Ectodermal cell (in vitro differentiated cells): Measurements from ENCODE around the gene NT5DC1.

Source experiments
- H3K27ac ChIP-seq: 2 replicates; pipeline ENCODE4 v1.7.0; 2013; ENCODE audit warnings: mild to moderate bottlenecking, low read depth, low read length; ENCODE audit not compliant: insufficient read depth, poor library complexity, severe bottlenecking
- H3K27me3 ChIP-seq: 2 replicates; pipeline ENCODE4 v1.7.0; 2013; ENCODE audit warnings: mild to moderate bottlenecking, low read length; ENCODE audit not compliant: insufficient read depth, control insufficient read depth, poor library complexity, severe bottlenecking
- H3K36me3 ChIP-seq: one replicate; pipeline ENCODE4 v1.7.0; 2013; ENCODE audit warnings: low read length; ENCODE audit not compliant: control insufficient read depth, insufficient read depth
- H3K4me1 ChIP-seq: one replicate; pipeline ENCODE4 v1.7.0; 2013; ENCODE audit warnings: low read length; ENCODE audit not compliant: control insufficient read depth, insufficient read depth
- H3K4me3 ChIP-seq: 2 replicates; pipeline ENCODE4 v1.7.0; 2013; ENCODE audit warnings: low read depth, low read length, control low read depth; ENCODE audit not compliant: insufficient read depth
- H3K9me3 ChIP-seq: 2 replicates; pipeline ENCODE4 v1.7.0; 2013; ENCODE audit warnings: mild to moderate bottlenecking, low read length, moderate library complexity; ENCODE audit not compliant: control insufficient read depth
- WGBS, 2 experiments: methylation state at CpG; one replicate each; pipeline ENCODE4 v1.1.7; 2013; ENCODE audit warnings: missing lambda C conversion rate in 2 of 2; 5-methylcytosine and 5-hydroxymethylcytosine counted together

The NT5DC1 gene

DNA sequence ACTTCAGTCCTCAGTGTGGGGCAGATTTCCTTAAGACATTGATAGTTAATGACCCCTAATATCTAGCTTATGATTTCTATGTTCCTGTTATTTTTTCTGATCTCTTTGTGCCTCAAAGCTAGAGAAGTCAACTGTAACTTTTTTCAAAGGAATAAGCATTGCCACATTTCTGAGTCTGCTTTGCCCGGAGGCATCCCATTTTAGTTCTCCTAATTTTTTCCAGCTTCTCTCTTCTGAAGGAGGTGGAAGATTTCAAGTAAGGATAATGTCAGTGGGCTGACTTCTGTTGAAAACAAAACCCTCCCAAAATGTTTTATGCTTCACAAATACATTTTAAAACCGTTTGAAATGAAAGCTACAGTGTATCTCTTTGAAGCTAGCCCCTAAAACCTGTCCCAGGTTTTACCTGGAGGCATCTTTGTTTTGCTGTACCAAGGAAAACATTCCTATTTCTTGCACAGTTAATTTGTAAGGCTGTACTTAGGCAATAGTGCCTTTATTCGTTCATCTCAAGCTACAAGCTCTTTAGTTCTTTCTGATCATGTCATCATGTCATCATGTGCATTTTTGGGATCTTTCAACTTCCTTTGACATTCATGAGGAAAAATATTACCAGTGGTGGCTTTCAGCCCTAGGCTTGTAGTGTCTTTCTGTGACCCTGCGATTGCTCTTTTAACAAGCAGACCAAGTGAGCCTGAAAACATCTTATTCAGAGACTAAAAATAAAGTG is 107.6 kb downstream of the NT5DC1 start:
- Histone ChIP-seq H3K4me1 (no peaks in the 10 kb centered on the region), H3K36me3 (no peaks in the 10 kb centered on the region), H3K9me3 (no peaks in the 10 kb centered on the region), H3K27me3 (no peaks in the 10 kb centered on the region), H3K4me3 (no peak overlapping the region), H3K27ac (no peak overlapping the region)
- WGBS, 2 experiments = 93 to 94% methylated on average over 4 of the region's 4 CpGs

DNA sequence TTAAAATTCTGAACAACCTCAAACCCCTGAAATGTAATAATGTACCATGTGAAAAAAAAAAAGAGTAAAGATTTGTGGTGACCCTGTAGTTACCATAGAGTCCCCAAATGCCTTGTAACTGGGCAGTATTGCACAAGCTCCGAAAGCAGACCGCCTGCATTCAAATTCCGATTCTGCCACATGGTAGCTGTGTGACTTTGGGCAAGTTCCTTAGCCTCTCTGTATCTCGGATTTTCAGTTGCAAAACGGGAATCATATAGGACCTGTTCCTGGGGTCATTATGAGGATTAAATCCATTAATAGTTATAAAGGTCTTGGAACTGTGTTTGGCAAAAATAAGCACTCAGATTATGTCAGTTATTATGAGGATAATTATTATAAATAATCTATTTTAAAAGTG is 109.7 kb downstream of the NT5DC1 start:
- H3K36me3 ChIP-seq = no peaks in the 10 kb centered on the region
- WGBS, 2 experiments = 96 to 98% methylated on average over 5 of the region's 5 CpGs
- no peak overlapping the region for H3K27ac ChIP-seq
- no peaks in the 10 kb centered on the region for H3K9me3 ChIP-seq
- H3K4me3 ChIP-seq = no peak overlapping the region
- H3K4me1 ChIP-seq = no peaks in the 10 kb centered on the region
- H3K27me3 ChIP-seq = no peaks in the 10 kb centered on the region

DNA sequence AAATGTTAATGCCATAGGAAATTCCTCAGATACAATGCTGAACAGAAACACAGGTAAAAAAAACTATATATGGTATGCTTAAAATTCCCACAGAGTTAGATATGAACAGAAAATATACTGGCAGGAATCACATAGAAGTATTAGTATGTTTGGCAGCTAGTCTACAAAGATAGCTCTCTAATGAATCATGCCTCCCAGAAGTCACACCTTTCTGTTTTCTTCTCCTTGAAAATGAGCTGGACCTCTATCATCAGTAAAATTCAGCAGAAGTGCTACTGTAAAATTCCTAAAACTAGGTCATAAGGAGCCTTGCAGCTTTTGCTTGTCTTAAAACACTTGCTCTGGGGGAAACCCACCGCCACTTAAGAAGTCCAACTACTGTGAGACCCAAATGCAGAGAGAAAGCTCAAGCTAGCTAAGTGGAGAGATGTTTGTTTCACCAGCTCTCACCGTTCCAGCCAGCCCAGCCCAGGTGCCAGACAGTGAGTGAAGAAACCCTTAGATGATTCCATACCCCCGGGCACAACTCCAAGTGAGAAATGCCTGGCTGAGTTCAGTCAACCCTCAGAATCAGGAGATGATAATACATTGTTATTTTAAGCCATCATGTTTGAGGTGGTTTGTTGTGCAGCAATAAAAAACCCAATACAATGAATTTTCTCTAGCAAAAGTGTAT is 110.2 kb downstream of the NT5DC1 start:
- H3K36me3 ChIP-seq = no peaks in the 10 kb centered on the region
- H3K27me3 ChIP-seq = no peaks in the 10 kb centered on the region
- H3K9me3 ChIP-seq = no peaks in the 10 kb centered on the region
- 92 to 93% methylated on average over 3 of the region's 3 CpGs for WGBS, 2 experiments
- H3K4me3 ChIP-seq = no peak overlapping the region
- no peaks in the 10 kb centered on the region for H3K4me1 ChIP-seq
- H3K27ac ChIP-seq = no peak overlapping the region

DNA sequence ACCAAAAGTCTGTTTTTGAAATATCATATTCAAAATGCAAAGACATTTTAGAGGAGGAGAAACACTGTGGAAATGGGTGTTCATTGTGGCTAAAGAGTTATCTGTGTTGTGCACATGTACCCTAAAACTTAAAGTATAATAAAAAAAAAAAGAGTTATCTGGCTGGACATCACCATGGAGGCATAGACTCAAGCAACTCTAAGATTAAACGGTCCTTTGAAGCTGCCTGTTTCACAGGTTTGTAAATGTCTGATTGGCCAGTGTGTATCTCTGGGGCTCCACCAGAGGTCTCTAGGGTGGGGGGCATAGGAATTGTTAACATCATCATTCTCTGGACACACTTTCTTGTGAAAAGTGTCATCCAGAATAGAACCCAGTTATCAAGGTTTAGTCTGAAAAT is 114.0 kb downstream of the NT5DC1 start:
- H3K27ac ChIP-seq = no peak overlapping the region
- H3K27me3 ChIP-seq = no peaks in the 10 kb centered on the region
- H3K36me3 ChIP-seq = no peaks in the 10 kb centered on the region
- no peaks in the 10 kb centered on the region for H3K9me3 ChIP-seq
- no peak overlapping the region for H3K4me3 ChIP-seq
- 88 to 91% methylated on average over 1 of the region's 1 CpG for WGBS, 2 experiments
- no peaks in the 10 kb centered on the region for H3K4me1 ChIP-seq

DNA sequence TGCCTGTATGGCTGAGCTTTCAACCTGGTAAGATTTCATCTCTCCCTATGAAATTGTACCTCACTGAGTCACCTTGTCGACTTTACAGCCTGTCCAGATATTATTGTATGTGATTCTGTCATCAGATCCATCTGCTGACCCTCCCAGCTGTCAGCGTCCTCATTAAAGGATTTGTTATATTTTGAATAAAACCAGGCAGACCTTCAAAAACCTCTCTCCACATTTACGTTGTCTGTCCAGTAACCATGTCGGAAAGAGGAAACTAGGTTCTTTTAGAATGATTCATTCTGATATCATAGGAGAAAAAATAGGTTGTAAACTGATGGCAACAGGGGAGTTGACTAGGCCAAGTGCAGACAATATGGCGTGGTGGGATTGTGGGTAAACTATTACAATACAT is 114.8 kb downstream of the NT5DC1 start:
- Histone ChIP-seq H3K27me3 (no peaks in the 10 kb centered on the region), H3K4me3 (no peak overlapping the region), H3K4me1 (no peaks in the 10 kb centered on the region), H3K9me3 (no peaks in the 10 kb centered on the region), H3K36me3 (no peaks in the 10 kb centered on the region), H3K27ac (no peak overlapping the region)
- WGBS, 2 experiments = 91 to 95% methylated on average over 3 to 5 of the region's 5 CpGs

DNA sequence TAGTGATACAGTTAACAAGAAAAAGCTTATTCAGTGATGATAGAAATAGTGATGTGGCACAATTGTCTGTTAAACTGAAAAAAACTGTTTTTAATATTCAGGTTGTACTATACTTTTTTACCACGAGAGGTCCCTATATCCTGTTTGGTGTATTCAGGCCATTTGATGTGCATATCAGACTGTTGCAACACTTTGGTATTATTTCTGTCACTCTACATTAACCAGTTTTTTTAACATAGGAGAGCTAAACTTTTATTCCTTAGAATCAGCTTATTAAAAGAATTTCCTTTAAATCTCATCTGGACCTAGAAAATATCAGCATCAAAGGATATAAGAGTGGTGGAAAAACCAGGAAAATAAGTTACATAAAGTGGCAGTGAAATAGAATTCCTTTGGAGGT is 116.4 kb downstream of the NT5DC1 start:
- H3K4me1 ChIP-seq = no peaks in the 10 kb centered on the region
- no peaks in the 10 kb centered on the region for H3K36me3 ChIP-seq
- H3K9me3 ChIP-seq = no peaks in the 10 kb centered on the region
- no peak overlapping the region for H3K4me3 ChIP-seq
- H3K27ac ChIP-seq = no peak overlapping the region
- WGBS, 2 experiments = 56% methylated on average over 1 of the region's 1 CpG; no CpG with 5 or more reads in 1 of the 2 experiments
- no peaks in the 10 kb centered on the region for H3K27me3 ChIP-seq

DNA sequence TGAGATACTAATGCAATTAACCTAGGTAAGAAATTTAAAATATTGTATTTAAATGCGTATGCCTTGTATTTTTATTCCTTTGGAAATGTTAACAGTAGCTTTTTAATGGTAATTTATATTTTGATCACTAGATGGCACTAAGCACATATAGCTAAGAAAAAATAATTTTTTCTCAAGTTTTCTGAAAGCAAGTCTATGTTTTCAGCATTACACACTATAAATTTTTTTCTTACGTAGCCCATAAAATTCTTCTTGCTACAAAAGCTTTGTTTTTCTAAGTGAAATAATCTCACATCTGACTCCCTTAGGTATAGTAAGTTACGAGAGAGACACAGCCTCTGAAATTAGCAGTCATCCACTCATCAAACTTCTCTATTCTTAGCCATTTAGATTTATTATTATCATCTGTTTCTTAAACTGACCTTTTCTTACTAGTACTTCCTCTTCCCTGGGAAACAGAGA is 117.5 kb downstream of the NT5DC1 start:
- no peak overlapping the region for H3K27ac ChIP-seq
- H3K9me3 ChIP-seq = no peaks in the 10 kb centered on the region
- H3K27me3 ChIP-seq = no peaks in the 10 kb centered on the region
- no peak overlapping the region for H3K4me3 ChIP-seq
- 85 to 90% methylated on average over 2 of the region's 3 CpGs for WGBS, 2 experiments
- H3K36me3 ChIP-seq = no peaks in the 10 kb centered on the region
- H3K4me1 ChIP-seq = no peaks in the 10 kb centered on the region

DNA sequence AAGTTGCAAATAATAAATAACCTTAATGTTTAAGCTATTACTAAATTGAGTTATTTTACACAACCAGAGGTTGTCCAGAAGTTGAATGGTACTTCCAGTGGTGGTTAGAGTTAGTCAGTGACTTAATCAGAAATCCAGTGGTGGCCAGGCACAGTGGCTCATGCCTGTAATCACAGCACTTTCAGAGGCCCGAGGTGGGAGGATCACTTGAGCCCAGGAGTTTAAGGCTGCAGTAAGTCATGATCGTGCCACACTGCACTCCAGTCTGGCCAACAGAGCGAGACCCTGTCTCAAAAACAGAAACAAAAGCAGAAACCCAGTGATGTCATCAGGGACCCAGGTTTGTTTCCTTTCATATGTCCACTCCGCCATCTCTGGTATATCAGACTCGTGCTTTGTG is 118.2 kb downstream of the NT5DC1 start:
- no peaks in the 10 kb centered on the region for H3K4me1 ChIP-seq
- no peak overlapping the region for H3K4me3 ChIP-seq
- H3K27ac ChIP-seq = no peak overlapping the region
- H3K36me3 ChIP-seq = no peaks in the 10 kb centered on the region
- no peaks in the 10 kb centered on the region for H3K27me3 ChIP-seq
- no peaks in the 10 kb centered on the region for H3K9me3 ChIP-seq
- WGBS, 2 experiments = 91 to 93% methylated on average over 5 of the region's 5 CpGs

DNA sequence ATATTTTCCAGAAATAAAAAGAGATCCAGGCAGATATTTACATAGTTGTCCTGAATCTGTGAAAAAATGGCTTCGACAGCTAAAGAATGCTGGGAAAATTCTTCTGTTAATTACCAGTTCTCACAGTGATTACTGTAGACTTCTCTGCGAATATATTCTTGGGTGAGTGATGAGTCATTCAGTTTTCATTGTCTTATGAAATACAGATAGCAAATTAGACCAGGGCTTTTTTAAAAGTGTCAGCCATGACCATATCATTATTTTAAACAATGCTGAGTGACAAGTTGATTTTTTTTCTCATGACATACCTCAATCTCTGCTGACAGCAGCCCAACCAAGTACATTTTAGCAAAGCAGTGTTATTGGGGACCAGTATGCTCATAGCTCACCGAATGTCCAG is 120.4 kb downstream of the NT5DC1 start:
- 90 to 100% methylated on average over 2 to 3 of the region's 3 CpGs for WGBS, 2 experiments
- H3K27ac ChIP-seq = no peak overlapping the region
- H3K36me3 ChIP-seq = peaks cover 5% of the 10 kb centered on the region
- H3K9me3 ChIP-seq = no peaks in the 10 kb centered on the region
- no peaks in the 10 kb centered on the region for H3K4me1 ChIP-seq
- no peak overlapping the region for H3K4me3 ChIP-seq
- no peaks in the 10 kb centered on the region for H3K27me3 ChIP-seq

DNA sequence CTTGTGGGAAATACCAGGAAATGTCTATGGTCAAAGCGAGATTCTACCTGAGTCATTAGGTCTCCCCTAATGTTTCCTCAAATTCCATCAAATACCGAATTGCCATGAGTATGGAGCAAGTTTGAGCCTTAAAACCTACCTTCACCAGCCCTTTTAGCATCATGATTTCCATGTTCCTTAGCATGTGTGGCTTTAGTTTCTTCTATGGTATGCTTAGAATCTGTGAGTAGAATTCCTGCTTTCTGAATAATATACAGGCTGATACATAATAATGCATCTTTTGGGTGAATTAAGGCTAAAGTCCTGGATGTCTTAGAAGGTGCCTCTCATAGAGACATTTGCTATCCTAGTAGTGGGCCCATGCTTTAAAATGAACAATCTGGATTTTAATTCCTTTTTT is 121.3 kb downstream of the NT5DC1 start:
- peaks cover 5% of the 10 kb centered on the region for H3K36me3 ChIP-seq
- H3K27me3 ChIP-seq = no peaks in the 10 kb centered on the region
- H3K27ac ChIP-seq = no peak overlapping the region
- no peaks in the 10 kb centered on the region for H3K9me3 ChIP-seq
- WGBS, 2 experiments = 95 to 98% methylated on average over 2 of the region's 2 CpGs
- H3K4me1 ChIP-seq = no peaks in the 10 kb centered on the region
- H3K4me3 ChIP-seq = no peak overlapping the region
